Astrocyte (in vitro differentiated cells and primary cell): ENCODE results near the gene CXCL8. TPM values are rescaled to one million over a fixed set of nuclear protein-coding genes. Genes with fewer than 3 reads are reported as not detected.

Source experiments
- DNase-seq: peaks from one replicate; pipeline ENCODE4 v3.0.0-alpha.2; 2010; ENCODE audit warnings: low read depth
- FAIRE-seq: peaks from 2 replicates; lab custom pipeline; 2011; peaks lifted over from hg19 to GRCh38; lab: Jason Lieb, UNC
- H2AFZ ChIP-seq: 2 replicates; pipeline ENCODE4 v1.6.0; 2012; ENCODE audit warnings: low read depth, low read length, inconsistent platforms
- H3K27ac ChIP-seq: 2 replicates; pipeline ENCODE4 v1.5.1; 2011; ENCODE audit warnings: low read depth, low read length, inconsistent platforms
- H3K27me3 ChIP-seq: 2 replicates; pipeline ENCODE4 v1.6.0; 2011; ENCODE audit warnings: low read length, inconsistent platforms; ENCODE audit not compliant: insufficient read depth
- H3K36me3 ChIP-seq: 2 replicates; pipeline ENCODE4 v1.5.1; 2011; ENCODE audit warnings: low read length, inconsistent platforms; ENCODE audit not compliant: insufficient read depth
- H3K4me1 ChIP-seq: 2 replicates; pipeline ENCODE4 v1.5.1; 2011; ENCODE audit warnings: low read length, inconsistent platforms; ENCODE audit not compliant: insufficient read depth
- H3K4me2 ChIP-seq: 2 replicates; pipeline ENCODE4 v1.6.0; 2012; ENCODE audit warnings: low read length, inconsistent platforms
- H3K4me3 ChIP-seq: 2 replicates; pipeline ENCODE4 v1.5.1; 2011; ENCODE audit warnings: low read depth, mild to moderate bottlenecking, low read length, inconsistent platforms; ENCODE audit not compliant: insufficient read depth
- H3K79me2 ChIP-seq: 2 replicates; pipeline ENCODE4 v1.6.0; 2012; ENCODE audit warnings: mild to moderate bottlenecking, low read length, inconsistent platforms; ENCODE audit not compliant: insufficient read depth
- H3K9ac ChIP-seq: 2 replicates; pipeline ENCODE4 v1.6.0; 2012; ENCODE audit warnings: mild to moderate bottlenecking, low read length, inconsistent platforms
- H3K9me3 ChIP-seq: 2 replicates; pipeline ENCODE4 v1.5.1; 2012; ENCODE audit warnings: low read depth, mild to moderate bottlenecking, low read length, inconsistent platforms; ENCODE audit not compliant: insufficient read depth
- H4K20me1 ChIP-seq: 2 replicates; pipeline ENCODE4 v1.6.0; 2012; ENCODE audit warnings: low read length, inconsistent platforms; ENCODE audit not compliant: insufficient read depth
- H3K27ac Mint-ChIP-seq: one replicate; pipeline ENCODE4 v1.8.0; 2021; ENCODE audit warnings: mild to moderate bottlenecking, mixed read lengths; ENCODE audit not compliant: unreplicated experiment
- H3K27me3 Mint-ChIP-seq: one replicate; pipeline ENCODE4 v1.8.0; 2021; ENCODE audit warnings: low read depth, mixed read lengths; ENCODE audit not compliant: unreplicated experiment
- H3K36me3 Mint-ChIP-seq: one replicate; pipeline ENCODE4 v1.8.0; 2021; ENCODE audit warnings: low read depth, mixed read lengths; ENCODE audit not compliant: unreplicated experiment
- H3K4me1 Mint-ChIP-seq: one replicate; pipeline ENCODE4 v1.8.0; 2021; ENCODE audit warnings: low read depth, mixed read lengths; ENCODE audit not compliant: unreplicated experiment
- H3K4me3 Mint-ChIP-seq: one replicate; pipeline ENCODE4 v1.8.0; 2021; ENCODE audit warnings: mild to moderate bottlenecking, moderate library complexity, mixed read lengths; ENCODE audit not compliant: unreplicated experiment
- H3K9me3 Mint-ChIP-seq: one replicate; pipeline ENCODE4 v1.8.0; 2021; ENCODE audit warnings: mild to moderate bottlenecking, mixed read lengths; ENCODE audit not compliant: unreplicated experiment
- CTCF ChIP-seq: IDR thresholded peaks from 2 replicates; pipeline ENCODE4 v1.5.1; 2011; ENCODE audit warnings: low read depth, mild to moderate bottlenecking, inconsistent platforms, low read length, moderate library complexity; ENCODE audit not compliant: insufficient read depth
- EZH2 ChIP-seq: IDR thresholded peaks from 2 replicates; pipeline ENCODE4 v1.6.1; 2012; ENCODE audit warnings: mild to moderate bottlenecking, low read length, inconsistent platforms; ENCODE audit not compliant: insufficient read depth
- total RNA-seq: library from RNA; stranded (reverse); gene quantifications from 2 replicates; pipeline ENCODE4 v1.2.1, GENCODE V29; 2021

CXCL8 gene
- total RNA-seq, 1 donor from 2014 or later = 1.5 TPM

DNA sequence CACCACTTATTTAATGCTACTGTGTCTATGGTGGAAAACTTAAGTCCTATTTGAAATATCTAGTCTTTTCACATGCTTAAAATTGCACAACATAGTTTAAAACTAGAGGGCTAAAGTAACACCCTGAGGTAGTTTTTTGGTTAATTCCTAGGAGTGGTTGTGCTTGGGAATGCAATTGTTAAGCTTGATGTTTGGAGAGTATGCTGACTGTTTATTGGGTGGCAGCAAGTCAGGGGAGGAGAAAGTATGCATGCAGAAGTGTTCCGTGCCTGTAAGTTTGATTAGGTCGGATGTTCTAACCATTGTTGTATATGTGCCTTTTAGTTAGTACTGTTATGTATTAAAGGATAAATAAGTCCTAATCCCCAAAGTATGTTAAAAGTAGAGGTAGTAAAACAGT lies 40.5 kb downstream of the CXCL8 start:
- H3K4me3 Mint-ChIP-seq = no peak overlapping the region
- H3K9ac ChIP-seq = no peak overlapping the region
- H3K27me3 ChIP-seq = no peaks in the 10 kb centered on the region
- H3K27ac Mint-ChIP-seq = no peak overlapping the region
- H3K4me3 ChIP-seq = no peak overlapping the region
- peaks cover 5% of the 10 kb centered on the region for H3K4me1 Mint-ChIP-seq
- peaks cover 11% of the 10 kb centered on the region for H3K4me1 ChIP-seq
- TF ChIP-seq CTCF (no peak), EZH2 (no peak)
- H3K36me3 Mint-ChIP-seq = no peaks in the 10 kb centered on the region
- H3K9me3 ChIP-seq = no peaks in the 10 kb centered on the region
- FAIRE-seq (no peak), DNase-seq (no peak)
- H3K27ac ChIP-seq = no peak overlapping the region
- H3K9me3 Mint-ChIP-seq = no peaks in the 10 kb centered on the region
- no peaks in the 10 kb centered on the region for H3K36me3 ChIP-seq
- no peak overlapping the region for H3K4me2 ChIP-seq
- H3K79me2 ChIP-seq = no peaks in the 10 kb centered on the region
- no peaks in the 10 kb centered on the region for H4K20me1 ChIP-seq
- H3K27me3 Mint-ChIP-seq = no peaks in the 10 kb centered on the region
- no peak overlapping the region for H2AFZ ChIP-seq

DNA sequence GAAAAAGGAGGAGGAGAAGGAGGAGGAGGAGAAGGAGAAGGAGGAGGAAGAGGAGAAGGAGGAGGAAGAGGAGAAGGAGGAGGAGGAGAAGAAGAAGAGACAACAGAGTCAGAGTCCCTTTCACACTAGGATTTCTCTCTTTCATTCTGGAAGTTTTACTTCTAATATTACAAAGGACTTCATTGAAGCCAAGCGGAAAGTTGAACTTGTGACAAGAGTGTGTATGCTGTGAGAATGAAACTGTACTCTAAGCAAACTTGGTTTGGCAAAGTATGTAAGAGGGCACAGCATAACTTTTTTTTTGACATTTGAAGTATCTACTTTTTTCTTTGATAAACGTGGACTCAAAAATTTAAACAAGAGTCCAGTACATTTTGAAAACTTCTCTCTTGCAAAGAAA lies 48.0 kb downstream of the CXCL8 start:
- H3K4me3 ChIP-seq = no peak overlapping the region
- no peak overlapping the region for H3K4me2 ChIP-seq
- H4K20me1 ChIP-seq = no peaks in the 10 kb centered on the region
- Mint-ChIP-seq H3K4me3 (no peak overlapping the region), H3K9me3 (no peaks in the 10 kb centered on the region), H3K4me1 (no peaks in the 10 kb centered on the region), H3K27ac (no peak overlapping the region), H3K27me3 (peaks cover 5% of the 10 kb centered on the region), H3K36me3 (no peaks in the 10 kb centered on the region)
- H3K9ac ChIP-seq = no peak overlapping the region
- no peaks in the 10 kb centered on the region for H3K36me3 ChIP-seq
- H3K27ac ChIP-seq = no peak overlapping the region
- no peaks in the 10 kb centered on the region for H3K79me2 ChIP-seq
- no peaks in the 10 kb centered on the region for H3K4me1 ChIP-seq
- H3K27me3 ChIP-seq = peaks cover 6% of the 10 kb centered on the region
- H2AFZ ChIP-seq = no peak overlapping the region
- FAIRE-seq = no peak
- TF ChIP-seq EZH2 (no peak), CTCF (no peak)
- DNase-seq = no peak
- no peaks in the 10 kb centered on the region for H3K9me3 ChIP-seq

Other genes with a start within 250 kb of the CXCL8 start
- gene RASSF6, start 120.1 kb upstream of the CXCL8 start, total RNA-seq = 0.07 and 0.14 TPM in 2 replicates
- gene CXCL6, start 96.1 kb downstream of the CXCL8 start, total RNA-seq = 16.7 and 18.5 TPM in 2 replicates
- gene PF4V1, start 112.7 kb downstream of the CXCL8 start, total RNA-seq = not detected in 2 replicates
- 8.5 and 11.4 TPM in 2 replicates for gene CXCL1, start 128.8 kb downstream of the CXCL8 start, total RNA-seq
- gene PF4, start 241.5 kb downstream of the CXCL8 start, total RNA-seq = not detected in 2 replicates
- not detected in 2 replicates for gene PPBP, start 247.6 kb downstream of the CXCL8 start, total RNA-seq